CD4-positive, alpha-beta T cell (primary cell): Measurements from ENCODE around the gene YARS2. TPM values are rescaled to one million over a fixed set of nuclear protein-coding genes. Genes with fewer than 3 reads are reported as not detected.
"Not testable (repeated sequence)": the region's sequence is repeated elsewhere in the genome, so short reads cannot be mapped to it uniquely, and the experiment has no call there.

Experiments
- ATAC-seq: fragments of 200-7000 bp; cut with Tn5 transposase; one replicate; pipeline ENCODE4 v1.10.0; 2022; ENCODE audit warnings: mild to moderate bottlenecking; ENCODE audit not compliant: poor library complexity
- CTCF ChIA-PET: fragments of 350-600 bp; sonication (Branson Sonifier 250); formaldehyde crosslinking; loops from one replicate; lab custom pipeline; 2021; ENCODE audit warnings: antibody characterized with exemption, inconsistent platforms; lab: Charles Lee
- POLR2A ChIA-PET: fragments of 350-600 bp; sonication (Branson Sonifier 250); formaldehyde crosslinking; loops from one replicate; lab custom pipeline; 2021; ENCODE audit warnings: antibody characterized with exemption, inconsistent platforms; lab: Charles Lee
- DNase-seq, 14 experiments: peaks; one replicate each; pipeline ENCODE4 v3.0.0-alpha.2; 2013 to 2020; ENCODE audit warnings: mixed read lengths in 2 of 14
- H3K27ac ChIP-seq, 2 donors: one replicate each; pipeline versions ENCODE4 v1.5.1 to v1.7.0; 2013; ENCODE audit warnings: low read length in 2 of 2, low read depth in 1 of 2, mild to moderate bottlenecking in 1 of 2
- H3K27me3 ChIP-seq, 2 experiments: 1 replicate in 1 of 2; 2 replicates in 1 of 2; pipeline versions ENCODE4 v1.6.1 to v1.7.0; 2013; ENCODE audit warnings: low read length in 2 of 2, control low read depth in 1 of 2, mild to moderate bottlenecking in 1 of 2, moderate library complexity in 1 of 2; ENCODE audit not compliant: insufficient read depth in 2 of 2, control insufficient read depth in 1 of 2
- H3K36me3 ChIP-seq: one replicate; pipeline ENCODE4 v1.6.1; 2013; ENCODE audit warnings: low read length, control low read depth; ENCODE audit not compliant: insufficient read depth
- H3K4me1 ChIP-seq: one replicate; pipeline ENCODE4 v1.6.1; 2013; ENCODE audit warnings: low read length, control low read depth; ENCODE audit not compliant: insufficient read depth
- H3K4me3 ChIP-seq: one replicate; pipeline ENCODE4 v1.5.1; 2013; ENCODE audit warnings: mild to moderate bottlenecking, low read length, moderate library complexity
- H3K9me3 ChIP-seq, 2 experiments: 1 replicate in 1 of 2; 2 replicates in 1 of 2; pipeline versions ENCODE4 v1.6.1 to v1.7.0; 2013; ENCODE audit warnings: low read length in 2 of 2, mild to moderate bottlenecking in 2 of 2, control low read depth in 1 of 2, moderate library complexity in 1 of 2; ENCODE audit not compliant: control insufficient read depth in 1 of 2, insufficient read depth in 1 of 2
- H3K27ac Mint-ChIP-seq: one replicate; pipeline ENCODE4 v1.8.0; 2020; ENCODE audit warnings: mixed read lengths
- H3K27me3 Mint-ChIP-seq: one replicate; pipeline ENCODE4 v1.8.0; 2021; ENCODE audit warnings: mixed read lengths
- H3K36me3 Mint-ChIP-seq: one replicate; pipeline ENCODE4 v1.8.0; 2021; ENCODE audit warnings: low read depth, mixed read lengths
- H3K4me1 Mint-ChIP-seq: one replicate; pipeline ENCODE4 v1.8.0; 2021; ENCODE audit warnings: low read depth, mixed read lengths
- H3K4me3 Mint-ChIP-seq: one replicate; pipeline ENCODE4 v1.8.0; 2020; ENCODE audit warnings: mild to moderate bottlenecking, mixed read lengths
- H3K9me3 Mint-ChIP-seq: one replicate; pipeline ENCODE4 v1.8.0; 2020; ENCODE audit warnings: mixed read lengths
- CTCF ChIP-seq: fragments of 200-600 bp; IDR thresholded peaks from one replicate; pipeline ENCODE4 v1.8.0; 2022; ENCODE audit warnings: antibody characterized with exemption, mild to moderate bottlenecking
- intact Hi-C, 2 experiments: fragments of 100-400 bp; cut with DNase I in 1 of 2; cut with micrococcal nuclease in 1 of 2; formaldehyde crosslinking; loops; one replicate each; pipeline versions ENCODE4 v1.15.1 to v1.9.0; 2023 to 2025; cut with DNase I, micrococcal nuclease
- total RNA-seq, 174 experiments: library from RNA in 2 of 174; stranded (reverse) in 2 of 174; gene quantifications; one replicate each; pipeline ENCODE4 v1.2.3 and lab custom pipeline; 2021 to 2026

Gene YARS2
- total RNA-seq, 2 experiments from 2014 or later: 12.0 to 13.0 TPM

GRCh38 chr12:32726286-32726685, 29.4 kb downstream of the YARS2 start:
- H3K27me3 ChIP-seq: no peaks in the 10 kb centered on the region
- TF ChIP-seq CTCF: no peak
- intact Hi-C loops: no loop called here
- no peaks in the 10 kb centered on the region for H3K9me3 ChIP-seq
- DNase-seq (no peak), ATAC-seq (no peak)
- no peaks in the 10 kb centered on the region for H3K9me3 Mint-ChIP-seq
- no peaks in the 10 kb centered on the region for H3K27me3 Mint-ChIP-seq
- no peaks in the 10 kb centered on the region for H3K4me1 ChIP-seq
- H3K4me3 ChIP-seq: no peak overlapping the region
- H3K27ac Mint-ChIP-seq: no peak overlapping the region
- ChIA-PET CTCF (no interaction called here), POLR2A (no interaction called here)
- peaks cover 81% of the 10 kb centered on the region for H3K36me3 Mint-ChIP-seq
- no peak overlapping the region for H3K27ac ChIP-seq
- H3K36me3 ChIP-seq: peaks cover 44% of the 10 kb centered on the region
- H3K4me1 Mint-ChIP-seq: no peaks in the 10 kb centered on the region
- no peak overlapping the region for H3K4me3 Mint-ChIP-seq

GRCh38 chr12:32725308-32725707, 30.4 kb downstream of the YARS2 start:
- CTCF ChIA-PET, H3K27ac Mint-ChIP-seq, H3K4me3 ChIP-seq, POLR2A ChIA-PET, intact Hi-C loops, H3K4me1 Mint-ChIP-seq, H3K4me3 Mint-ChIP-seq, H3K27me3 ChIP-seq, H3K4me1 ChIP-seq, H3K9me3 ChIP-seq, H3K9me3 Mint-ChIP-seq, H3K27me3 Mint-ChIP-seq, H3K27ac ChIP-seq, DNase-seq, ATAC-seq: not testable (repeated sequence)
- peaks cover 82% of the 10 kb centered on the region for H3K36me3 Mint-ChIP-seq
- H3K36me3 ChIP-seq: peaks cover 45% of the 10 kb centered on the region

GRCh38 chr12:32718926-32719325, 36.8 kb downstream of the YARS2 start:
- peaks cover 31% of the 10 kb centered on the region for H3K36me3 ChIP-seq
- H3K4me1 ChIP-seq: no peaks in the 10 kb centered on the region
- no peaks in the 10 kb centered on the region for H3K4me1 Mint-ChIP-seq
- ChIA-PET CTCF (no interaction called here), POLR2A (no interaction called here)
- TF ChIP-seq CTCF: no peak
- no peak for DNase-seq
- intact Hi-C loops: no loop called here
- no peaks in the 10 kb centered on the region for H3K9me3 ChIP-seq
- H3K27ac Mint-ChIP-seq: no peak overlapping the region
- H3K27ac ChIP-seq: no peak overlapping the region
- H3K9me3 Mint-ChIP-seq: no peaks in the 10 kb centered on the region
- no peak overlapping the region for H3K4me3 ChIP-seq
- no peaks in the 10 kb centered on the region for H3K27me3 Mint-ChIP-seq
- peaks cover 53% of the 10 kb centered on the region for H3K36me3 Mint-ChIP-seq
- ATAC-seq: no peak
- no peak overlapping the region for H3K4me3 Mint-ChIP-seq
- H3K27me3 ChIP-seq: no peaks in the 10 kb centered on the region

- intact Hi-C loops: no loop called here
- Mint-ChIP-seq H3K27me3 (no peaks in the 10 kb centered on the region), H3K36me3 (peaks cover 45% of the 10 kb centered on the region), H3K27ac (no peak overlapping the region), H3K9me3 (no peaks in the 10 kb centered on the region), H3K4me3 (no peak overlapping the region), H3K4me1 (no peaks in the 10 kb centered on the region)
- no peaks in the 10 kb centered on the region for H3K4me1 ChIP-seq
- peaks cover 31% of the 10 kb centered on the region for H3K36me3 ChIP-seq
- no peak overlapping the region for H3K4me3 ChIP-seq
- no peaks in the 10 kb centered on the region for H3K9me3 ChIP-seq
- no peaks in the 10 kb centered on the region for H3K27me3 ChIP-seq
- POLR2A ChIA-PET: no interaction called here
- ATAC-seq (no peak), DNase-seq (no peak)
- TF ChIP-seq CTCF: no peak
- CTCF ChIA-PET: no interaction called here
- H3K27ac ChIP-seq: no peak overlapping the region
Observed at GRCh38 chr12:32714772-32715171, 40.9 kb downstream of the YARS2 start.
